Left lung (tissue), 10 donors: ENCODE data around the gene VPS35. TPM values are rescaled to one million over a fixed set of nuclear protein-coding genes. Genes with fewer than 3 reads are reported as not detected.

Experiments used
- ATAC-seq: fragments of 200-7000 bp; cut with Tn5 transposase; one replicate; pipeline ENCODE4 v1.9.1; 2020; ENCODE audit warnings: moderate library complexity
- DNase-seq, 4 donors: peaks; one replicate each; pipeline ENCODE4 v3.0.0-alpha.2; 2013 to 2020
- H3K27ac ChIP-seq, 2 donors: fragments of 200-600 bp; sonication (generic) in 1 of 2; one replicate each; pipeline versions ENCODE4 v1.5.0 to v1.8.0; 2020 to 2021
- H3K27me3 ChIP-seq, 2 donors: fragments of 200-600 bp; sonication (generic) in 1 of 2; one replicate each; pipeline versions ENCODE4 v1.5.0 to v1.8.0; 2020 to 2021
- H3K36me3 ChIP-seq, 2 donors: fragments of 200-600 bp; sonication (generic) in 1 of 2; one replicate each; pipeline versions ENCODE4 v1.5.0 to v1.8.0; 2020 to 2021
- H3K4me1 ChIP-seq, 2 donors: fragments of 200-600 bp; one replicate each; pipeline ENCODE4 v1.8.0; 2021
- H3K4me3 ChIP-seq, 2 donors: fragments of 200-600 bp; sonication (generic) in 1 of 2; one replicate each; pipeline versions ENCODE4 v1.5.0 to v1.8.0; 2020 to 2021; ENCODE audit warnings: mild to moderate bottlenecking in 1 of 2
- H3K9me3 ChIP-seq, 2 donors: fragments of 200-600 bp; sonication (generic) in 1 of 2; one replicate each; pipeline versions ENCODE4 v1.5.0 to v1.8.0; 2020 to 2021
- CTCF ChIP-seq, 2 donors: fragments of 200-600 bp; sonication (generic) in 1 of 2; IDR thresholded peaks; one replicate each; pipeline versions ENCODE4 v1.5.0 to v1.8.0; 2021; ENCODE audit warnings: antibody characterized with exemption in 2 of 2
- intact Hi-C, 2 donors: fragments of 100-400 bp; cut with DNase I; formaldehyde crosslinking; loops; one replicate each; pipeline versions ENCODE4 v1.11.2 to v1.14.2; 2022
- polyA plus RNA-seq, 6 donors: library from polyadenylated mRNA; unstranded; fragments of 120-200 nt; gene quantifications; one replicate each; pipeline ENCODE4 v1.2.1, GENCODE V29; 2013; ENCODE audit not compliant: insufficient read length in 6 of 6
- total RNA-seq, 2 donors: library from RNA; stranded (reverse); fragmentation: NEBNext Ultra II Directional; extraction: Animal tissue kit (Norgen Biotek cat#: 25700); gene quantifications; one replicate each; pipeline ENCODE4 v1.2.1, GENCODE V29; 2021
- donor health status: DM: no; HTN: yes; CAD: no.
- donor health status: DM: no; HTN: no; CAD: no.

The VPS35 gene
- total and polyA plus RNA-seq, 8 donors = 102 to 161 (median 129) TPM

GRCh38 chr16:46696957-46697356 is 8.0 kb upstream of the VPS35 start:
- no peak overlapping the region for H3K4me3 ChIP-seq
- H3K27ac ChIP-seq = no peak overlapping the region
- intact Hi-C loops = no loop called here
- H3K27me3 ChIP-seq = no peaks in the 10 kb centered on the region
- no peaks in the 10 kb centered on the region for H3K36me3 ChIP-seq
- H3K9me3 ChIP-seq = no peaks in the 10 kb centered on the region
- DNase-seq = no peak
- H3K4me1 ChIP-seq = no peaks in the 10 kb centered on the region
- TF ChIP-seq CTCF (IDR thresholded peaks at IDR 0.05) = no peak
- ATAC-seq = peak; percentile 92

GRCh38 chr16:46695937-46696336 is 7.0 kb upstream of the VPS35 start:
- ATAC-seq (no peak), DNase-seq (no peak)
- intact Hi-C loops = no loop called here
- no peak overlapping the region for H3K27ac ChIP-seq
- no peak for TF ChIP-seq CTCF (IDR thresholded peaks at IDR 0.05)
- H3K27me3 ChIP-seq = no peaks in the 10 kb centered on the region
- peaks cover 2 to 5% of the 10 kb centered on the region in 2 donors for H3K4me1 ChIP-seq
- no peaks in the 10 kb centered on the region for H3K36me3 ChIP-seq
- no peak overlapping the region for H3K4me3 ChIP-seq
- no peaks in the 10 kb centered on the region for H3K9me3 ChIP-seq

- Histone ChIP-seq H3K27ac (no peak overlapping the region), H3K36me3 (no peaks in the 10 kb centered on the region), H3K4me1 (peaks cover 11 to 20% of the 10 kb centered on the region in 2 donors), H3K4me3 (no peak overlapping the region), H3K9me3 (no peaks in the 10 kb centered on the region), H3K27me3 (no peaks in the 10 kb centered on the region)
- TF ChIP-seq CTCF (IDR thresholded peaks at IDR 0.05) = no peak
- intact Hi-C loops = no loop called here
- DNase-seq = no peak
- no peak for ATAC-seq
Measured at GRCh38 chr16:46693598-46693997, 4.6 kb upstream of the VPS35 start.

- Histone ChIP-seq H3K9me3 (no peaks in the 10 kb centered on the region), H3K4me3 (no peak overlapping the region), H3K27me3 (no peaks in the 10 kb centered on the region), H3K27ac (no peak overlapping the region), H3K4me1 (peaks cover 11 to 34% of the 10 kb centered on the region in 2 donors), H3K36me3 (no peaks in the 10 kb centered on the region)
- DNase-seq (no peak), ATAC-seq (no peak)
- no peak for TF ChIP-seq CTCF (IDR thresholded peaks at IDR 0.05)
- intact Hi-C loops = no loop called here
Measured at GRCh38 chr16:46691726-46692125, 2.7 kb upstream of the VPS35 start.

GRCh38 chr16:46690281-46691178 is 1.6 kb upstream of the VPS35 start:
- intact Hi-C loops = no loop called here
- H3K27ac ChIP-seq = peak overlapping the region in 1 of 2 donors; percentile 93
- no peak for TF ChIP-seq CTCF (IDR thresholded peaks at IDR 0.05)
- H3K4me3 ChIP-seq = peak overlapping the region; percentile 86 to 87
- no peaks in the 10 kb centered on the region for H3K9me3 ChIP-seq
- H3K27me3 ChIP-seq = no peaks in the 10 kb centered on the region
- peaks cover 14 to 45% of the 10 kb centered on the region in 2 donors for H3K4me1 ChIP-seq
- ATAC-seq = no peak
- H3K36me3 ChIP-seq = no peaks in the 10 kb centered on the region
- DNase-seq = peak in 3 of 4 donors; percentile 7 to 64 (median 58)
